ENCODE data around the gene NUDCD3. TPM values are rescaled to one million over a fixed set of nuclear protein-coding genes. Genes with fewer than 3 reads are reported as not detected.
A peak's percentile ranks its signal among the peaks of the same experiment; 100 is the strongest.

NUDCD3 gene
- total RNA-seq, 1 experiment from 2014 or later = 129 TPM

GRCh38 chr7:44368455-44368854, 122.0 kb downstream of the NUDCD3 start:
- DNase-seq (ENCODE audit: low spot score) = no peak

GRCh38 chr7:44367475-44368043, 122.9 kb downstream of the NUDCD3 start:
- no peak for DNase-seq (ENCODE audit: low spot score)

GRCh38 chr7:44366986-44367385, 123.5 kb downstream of the NUDCD3 start:
- DNase-seq (ENCODE audit: low spot score) = no peak

GRCh38 chr7:44353668-44354067, 136.8 kb downstream of the NUDCD3 start:
- DNase-seq (ENCODE audit: low spot score) = no peak

- no peak for DNase-seq (ENCODE audit: low spot score)
Observed at GRCh38 chr7:44348851-44349781, 141.3 kb downstream of the NUDCD3 start.

- peak; percentile 31 for DNase-seq (ENCODE audit: low spot score)
Observed at GRCh38 chr7:44348300-44348699, 142.2 kb downstream of the NUDCD3 start.

- no peak for DNase-seq (ENCODE audit: low spot score)
Observed at GRCh38 chr7:44347546-44348114, 142.8 kb downstream of the NUDCD3 start.

- no peak for DNase-seq (ENCODE audit: low spot score)
Observed at GRCh38 chr7:44346063-44346462, 144.4 kb downstream of the NUDCD3 start.

GRCh38 chr7:44341401-44341800, 149.1 kb downstream of the NUDCD3 start:
- DNase-seq (ENCODE audit: low spot score) = no peak

- no peak for DNase-seq (ENCODE audit: low spot score)
Observed at GRCh38 chr7:44338600-44338999, 151.9 kb downstream of the NUDCD3 start.

GRCh38 chr7:44336491-44336890, 154.0 kb downstream of the NUDCD3 start:
- DNase-seq (ENCODE audit: low spot score) = no peak

GRCh38 chr7:44335184-44335583, 155.3 kb downstream of the NUDCD3 start:
- no peak for DNase-seq (ENCODE audit: low spot score)

GRCh38 chr7:44334734-44335097, 155.7 kb downstream of the NUDCD3 start:
- no peak for DNase-seq (ENCODE audit: low spot score)

- DNase-seq (ENCODE audit: low spot score) = no peak
Observed at GRCh38 chr7:44333911-44334733, 156.3 kb downstream of the NUDCD3 start.

GRCh38 chr7:44331682-44332081, 158.8 kb downstream of the NUDCD3 start:
- no peak for DNase-seq (ENCODE audit: low spot score)

- no peak for DNase-seq (ENCODE audit: low spot score)
Observed at GRCh38 chr7:44330331-44330730, 160.1 kb downstream of the NUDCD3 start.

GRCh38 chr7:44329888-44330287, 160.6 kb downstream of the NUDCD3 start:
- no peak for DNase-seq (ENCODE audit: low spot score)

Other genes starting within 250 kb of the NUDCD3 start
- 1.9 and 3.1 TPM in 2 replicates for gene CAMK2B, start 165.1 kb downstream of the NUDCD3 start, total RNA-seq (2014; rRNA removed; shearing (Covaris generic))
- not detected in 2 replicates for gene NPC1L1, start 50.7 kb upstream of the NUDCD3 start, total RNA-seq (2014; rRNA removed; shearing (Covaris generic))
- 174 and 175 TPM in 2 replicates for gene DDX56, start 83.2 kb upstream of the NUDCD3 start, total RNA-seq (2014; rRNA removed; shearing (Covaris generic))
- gene TMED4, start 91.6 kb upstream of the NUDCD3 start, total RNA-seq (2014; rRNA removed; shearing (Covaris generic)) = 141 and 265 TPM in 2 replicates
- gene OGDH, start 116.0 kb upstream of the NUDCD3 start, total RNA-seq (2014; rRNA removed; shearing (Covaris generic)) = 84.1 and 84.9 TPM in 2 replicates

Measured in A172 (cell line).